Small intestine (tissue), 7 donors: ENCODE measurements around the gene MDM2. TPM values are rescaled to one million over a fixed set of nuclear protein-coding genes. Genes with fewer than 3 reads are reported as not detected.

ENCODE experiments used
- DNase-seq, 2 donors: peaks; one replicate each; pipeline versions ENCODE4 v3.0.0 to v3.0.0-alpha.2; 2013
- FAIRE-seq: peaks from 2 replicates; lab custom pipeline; 2012; peaks lifted over from hg19 to GRCh38; lab: Jason Lieb, UNC
- H3K27ac ChIP-seq, 3 donors: one replicate each; pipeline ENCODE4 v1.5.1; 2013; ENCODE audit warnings: low read length in 2 of 3, mild to moderate bottlenecking in 2 of 3, control low read depth in 1 of 3, inconsistent platforms in 1 of 3, low read depth in 1 of 3, moderate library complexity in 1 of 3
- H3K27me3 ChIP-seq, 3 donors: one replicate each; pipeline ENCODE4 v1.6.1; 2013; ENCODE audit warnings: low read length in 3 of 3, inconsistent platforms in 1 of 3; ENCODE audit not compliant: control insufficient read depth in 3 of 3, insufficient read depth in 3 of 3
- H3K36me3 ChIP-seq, 3 donors: one replicate each; pipeline ENCODE4 v1.6.1; 2013; ENCODE audit warnings: low read length in 3 of 3, inconsistent platforms in 1 of 3, low read depth in 1 of 3, mild to moderate bottlenecking in 1 of 3, moderate library complexity in 1 of 3; ENCODE audit not compliant: control insufficient read depth in 3 of 3, insufficient read depth in 2 of 3
- H3K4me1 ChIP-seq, 3 donors: one replicate each; pipeline ENCODE4 v1.6.1; 2013; ENCODE audit warnings: low read length in 2 of 3, inconsistent platforms in 1 of 3, low read depth in 1 of 3, mild to moderate bottlenecking in 1 of 3, moderate library complexity in 1 of 3; ENCODE audit not compliant: control insufficient read depth in 3 of 3, insufficient read depth in 2 of 3
- H3K4me3 ChIP-seq, 3 donors: one replicate each; pipeline ENCODE4 v1.5.1; 2013; ENCODE audit warnings: low read length in 3 of 3, control low read depth in 1 of 3, inconsistent platforms in 1 of 3, low read depth in 1 of 3, mild to moderate bottlenecking in 1 of 3, moderate library complexity in 1 of 3
- H3K9me3 ChIP-seq, 2 donors: one replicate each; pipeline ENCODE4 v1.6.1; 2013; ENCODE audit warnings: low read depth in 1 of 2, low read length in 1 of 2; ENCODE audit not compliant: control insufficient read depth in 2 of 2, insufficient read depth in 1 of 2
- WGBS, 3 donors: extraction: QIAGEN DNeasy Blood & Tissue Kit; methylation state at CpG; one replicate each; pipeline ENCODE4 v1.1.7; 2013; 5-methylcytosine and 5-hydroxymethylcytosine counted together
- polyA plus RNA-seq, 4 donors: library from polyadenylated mRNA; stranded (reverse) in 3 of 4; unstranded in 1 of 4; fragments of 200-250 nt in 3 of 4; fragments of 120-200 nt in 1 of 4; gene quantifications; one replicate each; pipeline versions ENCODE4 v1.2.1 to v1.2.3, GENCODE V29; 2013
- donor health status: healthy with polysubstance abuse.
- donor health status: control.
- donor health status: control.
- donor health status: Bipolar disorder and iron deficiency.
- donor health status: healthy.

The MDM2 gene
- polyA plus RNA-seq, 4 donors: 20.8 to 44.1 (median 29.6) TPM

DNA sequence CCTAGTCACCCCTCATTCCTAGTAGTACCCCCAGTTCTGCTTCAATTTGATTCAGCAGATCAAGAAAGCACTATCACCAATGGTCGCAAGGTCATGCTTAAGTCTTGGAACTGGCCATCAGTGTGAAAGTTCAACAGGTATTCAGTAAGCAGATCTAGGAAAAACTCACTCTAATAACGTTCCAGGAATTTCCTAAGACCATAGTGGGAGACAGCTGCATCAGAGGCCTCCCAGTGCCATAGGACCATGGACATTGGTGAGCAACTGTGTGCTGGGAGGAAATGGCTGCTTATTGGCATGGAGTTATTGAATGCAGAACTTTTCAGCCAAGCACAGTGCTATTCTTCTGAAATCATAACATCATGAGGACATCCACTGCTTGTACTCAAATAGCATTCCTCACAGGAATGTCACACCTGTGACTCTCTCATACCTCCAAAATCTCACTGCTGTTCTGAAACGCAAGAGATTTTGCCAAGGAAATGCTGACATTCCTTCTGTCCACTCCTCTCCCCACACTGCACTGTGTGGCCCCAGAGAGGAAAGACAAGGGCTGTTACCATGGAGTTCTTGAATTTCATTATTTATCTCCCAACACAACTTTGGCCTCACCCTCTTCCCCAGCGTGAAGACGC is 30.9 kb upstream of the MDM2 start:
- FAIRE-seq: no peak
- Histone ChIP-seq H3K4me1 (no peaks in the 10 kb centered on the region), H3K4me3 (no peak overlapping the region), H3K27ac (no peak overlapping the region), H3K9me3 (no peaks in the 10 kb centered on the region), H3K27me3 (no peaks in the 10 kb centered on the region), H3K36me3 (no peaks in the 10 kb centered on the region)
- no peak for DNase-seq
- 76 to 80% (median 79%) methylated on average over 5 of the region's 5 CpGs for WGBS, 3 donors

DNA sequence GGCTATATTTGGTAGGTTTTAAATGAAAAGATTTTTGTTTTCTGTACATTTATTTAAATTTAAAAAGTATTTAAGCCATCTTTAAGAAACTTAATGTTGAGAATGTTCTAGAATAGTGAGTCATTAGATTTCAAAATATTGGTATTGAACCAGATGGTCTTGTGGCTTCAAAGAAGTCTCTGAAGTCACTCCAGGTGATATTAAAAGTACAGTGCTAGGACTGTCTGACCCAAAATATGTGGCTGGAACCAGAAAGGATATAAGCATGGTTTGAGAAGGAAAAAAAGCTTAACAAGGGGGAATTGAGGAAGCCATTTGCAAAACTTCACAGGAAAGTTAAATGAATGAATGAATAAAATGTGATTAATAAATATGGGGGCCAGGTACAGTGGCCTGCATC is 28.7 kb upstream of the MDM2 start:
- no peaks in the 10 kb centered on the region for H3K4me1 ChIP-seq
- FAIRE-seq (no peak), DNase-seq (no peak)
- H3K27me3 ChIP-seq: no peaks in the 10 kb centered on the region
- no peaks in the 10 kb centered on the region for H3K9me3 ChIP-seq
- H3K36me3 ChIP-seq: no peaks in the 10 kb centered on the region
- H3K4me3 ChIP-seq: no peak overlapping the region
- H3K27ac ChIP-seq: no peak overlapping the region

DNA sequence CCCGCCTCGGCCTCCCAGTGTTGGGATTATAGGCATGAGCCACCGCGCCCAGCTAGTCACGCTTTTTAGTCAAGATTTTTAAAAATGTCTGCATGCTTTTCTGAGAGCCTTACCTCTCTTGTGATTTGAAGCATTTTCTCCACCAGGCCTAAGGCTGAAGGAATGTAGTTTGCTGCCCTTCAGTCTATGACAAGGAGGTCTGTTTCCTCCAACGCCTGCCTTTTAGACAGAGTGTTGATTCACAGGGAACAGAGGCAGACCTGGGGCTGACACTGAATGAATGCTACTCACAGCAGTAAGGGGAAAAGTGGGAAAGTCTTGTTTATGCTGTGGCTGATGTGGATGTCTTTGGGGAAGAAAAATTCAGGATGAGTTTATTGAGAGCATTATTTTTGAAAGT is 27.2 kb upstream of the MDM2 start:
- Histone ChIP-seq H3K4me3 (no peak overlapping the region), H3K4me1 (no peaks in the 10 kb centered on the region), H3K36me3 (no peaks in the 10 kb centered on the region), H3K27ac (no peak overlapping the region), H3K9me3 (no peaks in the 10 kb centered on the region), H3K27me3 (no peaks in the 10 kb centered on the region)
- DNase-seq: no peak
- no peak for FAIRE-seq
- 91 to 96% (median 95%) methylated on average over 6 of the region's 6 CpGs for WGBS, 3 donors

DNA sequence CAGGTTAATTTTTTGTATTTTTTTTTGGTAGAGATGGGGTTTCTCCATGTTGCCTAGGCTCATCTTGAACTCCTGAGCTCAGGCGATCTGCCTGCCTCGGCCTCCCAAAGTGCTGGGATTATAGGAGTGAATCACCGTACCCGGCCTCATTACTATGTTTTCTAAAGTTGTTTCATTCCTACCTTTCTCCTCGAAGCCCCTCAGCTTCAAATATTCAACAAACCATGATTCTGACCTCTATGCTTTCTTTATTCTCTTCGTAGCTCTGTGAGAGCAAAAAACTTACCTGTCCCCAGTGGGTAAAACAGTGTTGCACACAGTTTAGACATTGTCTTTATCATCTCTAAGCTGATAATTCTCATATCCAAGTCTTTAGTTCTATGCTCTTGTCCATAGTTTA is 26.2 kb upstream of the MDM2 start:
- FAIRE-seq: no peak
- Histone ChIP-seq H3K27ac (no peak overlapping the region), H3K36me3 (no peaks in the 10 kb centered on the region), H3K27me3 (no peaks in the 10 kb centered on the region), H3K9me3 (no peaks in the 10 kb centered on the region), H3K4me1 (no peaks in the 10 kb centered on the region), H3K4me3 (no peak overlapping the region)
- WGBS, 3 donors: 92 to 95% (median 92%) methylated on average over 6 of the region's 6 CpGs
- DNase-seq: no peak

DNA sequence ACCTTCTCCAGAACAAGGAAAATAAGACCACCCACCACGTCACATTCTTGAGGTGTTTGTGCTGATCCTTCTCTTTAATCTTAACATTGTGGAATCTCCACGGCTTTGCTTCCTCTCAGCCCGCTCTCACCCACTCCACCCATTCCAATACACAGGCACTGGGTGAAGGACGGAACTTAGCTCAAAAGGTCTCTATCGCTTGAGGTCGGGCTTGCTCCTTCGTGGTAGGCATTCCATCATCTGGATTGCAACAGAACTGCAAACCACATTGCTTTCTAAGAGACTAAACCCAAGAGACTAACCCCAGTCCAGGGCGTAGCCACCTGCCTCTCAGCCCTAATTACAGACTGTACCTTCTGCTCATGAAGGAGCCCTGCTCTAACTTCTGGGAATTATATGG is 24.0 kb upstream of the MDM2 start:
- FAIRE-seq (no peak), DNase-seq (no peak)
- Histone ChIP-seq H3K36me3 (no peaks in the 10 kb centered on the region), H3K27me3 (no peaks in the 10 kb centered on the region), H3K9me3 (no peaks in the 10 kb centered on the region), H3K4me3 (no peak overlapping the region), H3K4me1 (peaks cover 0 to 11% (median 3%) of the 10 kb centered on the region in 3 donors), H3K27ac (no peak overlapping the region)
- 77 to 94% (median 92%) methylated on average over 8 of the region's 8 CpGs for WGBS, 3 donors

DNA sequence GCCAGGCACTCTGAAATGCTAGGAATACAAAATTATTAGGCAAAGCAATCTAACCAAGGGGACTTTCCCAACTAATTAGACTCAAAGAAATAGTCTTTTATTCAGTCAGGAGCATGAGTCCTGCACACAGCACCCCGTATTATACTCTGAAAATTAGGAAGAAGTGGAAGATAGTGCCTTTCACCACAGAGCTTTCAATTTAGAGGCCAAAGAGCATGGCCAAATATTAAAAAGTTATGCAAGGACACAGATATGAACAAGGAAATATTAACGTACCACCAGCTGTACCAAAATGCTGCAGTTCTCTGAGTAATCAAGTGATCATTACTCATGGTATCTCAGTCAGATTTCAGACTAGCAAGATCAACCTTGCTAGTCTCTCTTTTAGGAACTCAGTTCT is 22.6 kb upstream of the MDM2 start:
- Histone ChIP-seq H3K4me1 (peaks cover 0 to 14% (median 5%) of the 10 kb centered on the region in 3 donors), H3K27me3 (no peaks in the 10 kb centered on the region), H3K9me3 (no peaks in the 10 kb centered on the region), H3K36me3 (no peaks in the 10 kb centered on the region), H3K27ac (no peak overlapping the region), H3K4me3 (no peak overlapping the region)
- DNase-seq: no peak
- FAIRE-seq: no peak
- 36 to 54% (median 50%) methylated on average over 2 of the region's 2 CpGs for WGBS, 3 donors

DNA sequence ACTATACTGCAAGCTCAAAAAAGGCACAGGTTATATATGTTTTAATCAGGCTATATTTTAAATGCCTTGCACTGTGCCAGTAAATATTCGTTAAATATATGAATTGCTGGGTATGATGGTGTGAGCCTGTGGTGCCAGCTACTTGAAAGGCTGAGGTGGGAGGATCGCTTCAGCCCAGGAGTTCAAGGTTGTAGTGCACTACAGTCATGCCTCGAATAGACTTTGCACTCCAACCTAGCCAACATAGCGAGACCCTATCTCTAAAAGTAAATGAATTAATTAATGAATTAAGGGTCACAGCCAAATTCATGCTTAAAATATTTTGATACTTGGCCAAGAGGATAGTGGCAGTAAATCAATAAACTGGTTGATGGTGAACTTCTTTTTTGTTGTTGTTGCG is 22.2 kb upstream of the MDM2 start:
- Histone ChIP-seq H3K27me3 (no peaks in the 10 kb centered on the region), H3K4me3 (no peak overlapping the region), H3K4me1 (peaks cover 0 to 14% (median 5%) of the 10 kb centered on the region in 3 donors), H3K27ac (no peak overlapping the region), H3K9me3 (no peaks in the 10 kb centered on the region), H3K36me3 (no peaks in the 10 kb centered on the region)
- no peak for FAIRE-seq
- WGBS, 3 donors: 40 to 79% (median 53%) methylated on average over 5 of the region's 5 CpGs
- no peak for DNase-seq

DNA sequence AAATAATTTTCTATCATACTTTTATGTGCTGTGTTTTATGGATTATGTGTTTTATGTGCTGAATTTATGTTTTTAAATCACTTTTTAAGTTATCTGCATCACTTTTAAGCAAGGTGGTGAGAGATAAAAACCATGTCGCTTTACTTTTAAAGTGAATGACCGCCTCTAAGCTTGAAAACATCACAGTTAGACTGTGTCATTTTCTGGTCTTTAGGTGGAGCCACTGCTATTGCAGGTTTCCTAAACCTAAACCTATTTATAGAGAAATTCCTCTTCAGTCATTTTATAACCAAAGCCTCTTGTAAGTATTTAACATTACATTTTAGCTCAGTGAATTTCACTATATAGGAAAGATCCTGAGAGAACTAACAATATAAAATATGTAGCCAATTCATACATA is 21.0 kb upstream of the MDM2 start:
- peaks cover 0 to 14% (median 5%) of the 10 kb centered on the region in 3 donors for H3K4me1 ChIP-seq
- no peaks in the 10 kb centered on the region for H3K9me3 ChIP-seq
- no peak overlapping the region for H3K4me3 ChIP-seq
- peak overlapping the region in 2 of 3 donors; percentile 44 to 67 for H3K27ac ChIP-seq
- no peaks in the 10 kb centered on the region for H3K27me3 ChIP-seq
- WGBS, 3 donors: 86 to 100% (median 93%) methylated on average over 2 of the region's 2 CpGs
- FAIRE-seq: no peak
- H3K36me3 ChIP-seq: no peaks in the 10 kb centered on the region
- no peak for DNase-seq

DNA sequence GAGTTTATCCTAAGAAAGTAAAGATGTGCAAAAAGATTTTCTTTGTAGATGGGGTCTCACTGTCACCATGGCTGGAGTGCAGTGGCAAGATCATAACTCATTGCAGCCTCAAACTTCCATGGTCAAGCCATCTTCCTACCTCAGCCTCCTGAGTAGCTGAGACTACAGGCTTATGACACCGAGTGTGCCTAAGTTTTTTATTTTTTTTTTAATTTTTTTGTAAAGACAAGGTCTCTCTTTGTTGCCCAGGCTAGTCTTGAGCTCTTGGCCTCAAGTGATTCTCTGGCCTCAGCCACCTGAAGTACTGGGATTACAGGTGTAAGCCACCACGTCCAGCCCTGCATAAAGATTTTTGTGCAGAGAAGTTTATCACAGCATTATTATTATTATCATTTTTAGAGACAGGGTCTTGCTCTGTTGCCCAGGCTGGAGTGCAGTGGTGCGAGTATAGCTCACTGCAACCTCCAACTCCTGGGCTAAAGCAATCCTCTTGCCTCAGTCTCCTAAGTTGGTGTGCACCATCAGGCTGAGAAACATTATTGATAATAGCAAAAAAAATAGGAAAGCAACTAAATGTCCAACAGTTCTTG is 19.3 kb upstream of the MDM2 start:
- H3K4me3 ChIP-seq: no peak overlapping the region
- H3K36me3 ChIP-seq: no peaks in the 10 kb centered on the region
- peaks cover 0 to 14% (median 5%) of the 10 kb centered on the region in 3 donors for H3K4me1 ChIP-seq
- no peaks in the 10 kb centered on the region for H3K9me3 ChIP-seq
- FAIRE-seq (no peak), DNase-seq (no peak)
- no peak overlapping the region for H3K27ac ChIP-seq
- H3K27me3 ChIP-seq: no peaks in the 10 kb centered on the region
- 94 to 98% (median 96%) methylated on average over 3 of the region's 3 CpGs for WGBS, 3 donors
